ENCODE data around the gene ANKRD39.
"Not testable (repeated sequence)": the region's sequence is repeated elsewhere in the genome, so short reads cannot be mapped to it uniquely, and the experiment has no call there.

Gene ANKRD39

GRCh38 chr2:96806468-96807126 lies 51.2 kb downstream of the ANKRD39 start:
- DNase-seq (ENCODE audit: low spot score): peak; percentile 79
- no peak for TF ChIP-seq CTCF (IDR thresholded peaks at IDR 0.05; ENCODE audit: extremely low read depth, missing control alignments)

- DNase-seq (ENCODE audit: low spot score): not testable (repeated sequence)
Observed at GRCh38 chr2:96805946-96806345, 51.9 kb downstream of the ANKRD39 start.

- no peak for TF ChIP-seq CTCF (IDR thresholded peaks at IDR 0.05; ENCODE audit: extremely low read depth, missing control alignments)
- no peak for DNase-seq (ENCODE audit: low spot score)
Observed at GRCh38 chr2:96804986-96805385, 52.8 kb downstream of the ANKRD39 start.

GRCh38 chr2:96802721-96803120 lies 55.1 kb downstream of the ANKRD39 start:
- no peak for DNase-seq (ENCODE audit: low spot score)
- no peak for TF ChIP-seq CTCF (IDR thresholded peaks at IDR 0.05; ENCODE audit: extremely low read depth, missing control alignments)

GRCh38 chr2:96801786-96802595 lies 55.8 kb downstream of the ANKRD39 start:
- DNase-seq (ENCODE audit: low spot score): peak; percentile 84
- TF ChIP-seq CTCF (IDR thresholded peaks at IDR 0.05; ENCODE audit: extremely low read depth, missing control alignments): no peak

GRCh38 chr2:96801005-96801785 lies 56.6 kb downstream of the ANKRD39 start:
- peak; percentile 92 for TF ChIP-seq CTCF (IDR thresholded peaks at IDR 0.05; ENCODE audit: extremely low read depth, missing control alignments)
- peak; percentile 91 for DNase-seq (ENCODE audit: low spot score)

GRCh38 chr2:96800061-96801004 lies 57.5 kb downstream of the ANKRD39 start:
- DNase-seq (ENCODE audit: low spot score): no peak
- TF ChIP-seq CTCF (IDR thresholded peaks at IDR 0.05; ENCODE audit: extremely low read depth, missing control alignments): no peak
